ENCODE data around the gene ARID1B.

Gene ARID1B

DNA sequence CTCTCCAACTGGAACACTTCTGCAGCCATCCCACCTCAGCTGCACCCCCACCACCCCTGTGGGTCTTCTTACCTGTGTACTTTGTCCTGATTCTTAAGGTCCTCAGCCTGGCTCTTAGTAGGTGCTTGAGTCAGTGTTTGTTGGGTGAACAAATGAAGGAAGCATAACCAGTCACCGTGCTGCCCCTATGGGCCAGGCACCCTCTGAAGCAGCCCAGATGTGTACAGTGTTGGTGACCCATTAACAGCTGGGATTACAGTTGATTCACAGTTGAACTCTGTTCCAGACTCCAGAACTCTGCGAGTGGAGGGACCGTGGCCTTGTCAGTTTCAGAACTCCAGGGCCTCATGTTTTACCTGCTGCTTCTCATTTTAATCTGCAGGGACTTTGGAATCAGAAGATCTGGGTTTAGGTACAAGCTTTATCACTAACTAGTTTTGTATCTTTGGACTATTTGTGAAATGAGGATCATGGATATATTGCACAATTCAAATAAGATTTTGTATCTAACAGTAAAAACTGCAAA lies 342.4 kb downstream of the ARID1B start:
- H3K27ac ChIP-seq (ENCODE audit: low read depth, low read length): no peak overlapping the region
- no peak overlapping the region for H4K8ac ChIP-seq (ENCODE audit: low read depth, low read length)
- H3K14ac ChIP-seq (ENCODE audit: low read length): no peak overlapping the region
- H3K36me3 ChIP-seq (ENCODE audit: control insufficient read depth in 1 of 2, insufficient read depth in 2 of 2, low read length in 2 of 2): peaks cover 2 to 6% of the 10 kb centered on the region in 2 experiments
- H2BK5ac ChIP-seq (ENCODE audit: low read depth, low read length, poor library complexity): no peak overlapping the region
- no peak overlapping the region for H3K18ac ChIP-seq (ENCODE audit: low read length)
- no peak overlapping the region for H4K12ac ChIP-seq (ENCODE audit: low read depth, low read length)
- no CpG with 5 or more reads among the region's 3 CpGs for WGBS (ENCODE audit: extremely low coverage, insufficient coverage, insufficient read length)
- H2BK12ac ChIP-seq (ENCODE audit: low read length): no peak overlapping the region
- peaks cover 2% of the 10 kb centered on the region for H3K79me1 ChIP-seq (ENCODE audit: low read length)
- H3K4ac ChIP-seq (ENCODE audit: low read depth, low read length): no peak overlapping the region
- no peak overlapping the region for H3K4me3 ChIP-seq (ENCODE audit: low read depth, low read length)
- no peak overlapping the region for H4K91ac ChIP-seq (ENCODE audit: low read depth, low read length)
- no peak overlapping the region for H3K9ac ChIP-seq (ENCODE audit: low read length)
- H2AFZ ChIP-seq (ENCODE audit: insufficient read depth, low read length, poor library complexity): no peak overlapping the region
- H3K4me1 ChIP-seq (ENCODE audit: control insufficient read depth in 1 of 2, insufficient read depth in 2 of 2, low read length in 2 of 2): peaks cover 0 to 7% of the 10 kb centered on the region in 2 experiments
- H2AK5ac ChIP-seq (ENCODE audit: low read length): no peak overlapping the region
- no peak overlapping the region for H2BK120ac ChIP-seq (ENCODE audit: insufficient read depth, low read length, poor library complexity)
- no peak overlapping the region for H3K4me2 ChIP-seq (ENCODE audit: low read length)
- no peak overlapping the region for H3K23ac ChIP-seq (ENCODE audit: low read length)
- no peaks in the 10 kb centered on the region for H3K79me2 ChIP-seq (ENCODE audit: control insufficient read depth, insufficient read depth, low read length, poor library complexity)
- DNase-seq: no peak
- H3K9me3 ChIP-seq (ENCODE audit: insufficient read depth, low read depth, low read length): no peaks in the 10 kb centered on the region
- H3K27me3 ChIP-seq (ENCODE audit: insufficient read depth, low read length): no peaks in the 10 kb centered on the region

DNA sequence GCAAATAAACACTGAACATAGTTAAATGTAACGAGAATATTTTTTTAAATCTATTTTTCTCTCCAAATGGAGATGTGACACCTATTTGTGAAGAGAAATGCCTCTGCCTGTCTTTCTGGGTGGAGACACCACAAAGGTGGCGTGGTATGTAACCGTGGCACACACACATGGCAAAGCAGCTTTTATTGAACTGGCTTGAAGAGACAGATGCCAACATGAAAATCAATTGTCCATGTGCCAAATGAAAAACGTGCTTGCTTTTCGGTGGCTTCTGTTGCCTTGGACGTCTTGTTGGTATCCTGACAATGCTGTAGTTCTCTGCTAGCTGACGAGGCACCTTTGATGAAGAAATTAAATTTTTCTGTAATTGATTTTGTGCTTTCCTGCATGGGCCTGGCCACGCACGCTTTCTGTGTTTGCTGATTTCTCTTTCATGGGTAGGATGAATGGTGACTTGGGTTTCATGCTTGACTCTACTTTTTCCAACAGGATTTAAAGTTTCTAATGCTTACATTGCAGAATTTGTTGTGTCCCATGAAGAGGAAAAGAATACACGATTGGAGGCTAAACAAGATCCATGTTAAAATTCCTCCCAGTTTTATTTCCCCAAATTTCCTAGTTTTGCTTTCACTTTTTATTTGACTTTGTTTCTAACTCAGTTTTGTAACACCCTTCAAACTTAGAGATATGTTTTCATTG lies 343.5 kb downstream of the ARID1B start:
- peaks cover 8% of the 10 kb centered on the region for H3K79me1 ChIP-seq (ENCODE audit: low read length)
- no peak overlapping the region for H2AK5ac ChIP-seq (ENCODE audit: low read length)
- no peak overlapping the region for H3K23ac ChIP-seq (ENCODE audit: low read length)
- H3K4me2 ChIP-seq (ENCODE audit: low read length): no peak overlapping the region
- DNase-seq: no peak
- H2AFZ ChIP-seq (ENCODE audit: insufficient read depth, low read length, poor library complexity): no peak overlapping the region
- no peak overlapping the region for H3K9ac ChIP-seq (ENCODE audit: low read length)
- no peak overlapping the region for H4K91ac ChIP-seq (ENCODE audit: low read depth, low read length)
- H2BK5ac ChIP-seq (ENCODE audit: low read depth, low read length, poor library complexity): no peak overlapping the region
- no peak overlapping the region for H2BK12ac ChIP-seq (ENCODE audit: low read length)
- H3K36me3 ChIP-seq (ENCODE audit: control insufficient read depth in 1 of 2, insufficient read depth in 2 of 2, low read length in 2 of 2): peaks cover 2 to 4% of the 10 kb centered on the region in 2 experiments
- H3K79me2 ChIP-seq (ENCODE audit: control insufficient read depth, insufficient read depth, low read length, poor library complexity): no peaks in the 10 kb centered on the region
- no peak overlapping the region for H3K18ac ChIP-seq (ENCODE audit: low read length)
- no peak overlapping the region for H3K14ac ChIP-seq (ENCODE audit: low read length)
- WGBS (ENCODE audit: extremely low coverage, insufficient coverage, insufficient read length): no CpG with 5 or more reads among the region's 10 CpGs
- no peaks in the 10 kb centered on the region for H3K9me3 ChIP-seq (ENCODE audit: insufficient read depth, low read depth, low read length)
- H2BK120ac ChIP-seq (ENCODE audit: insufficient read depth, low read length, poor library complexity): no peak overlapping the region
- H3K27ac ChIP-seq (ENCODE audit: low read depth, low read length): no peak overlapping the region
- peaks cover 9 to 15% of the 10 kb centered on the region in 2 experiments for H3K4me1 ChIP-seq (ENCODE audit: control insufficient read depth in 1 of 2, insufficient read depth in 2 of 2, low read length in 2 of 2)
- H3K27me3 ChIP-seq (ENCODE audit: insufficient read depth, low read length): no peaks in the 10 kb centered on the region
- no peak overlapping the region for H3K4ac ChIP-seq (ENCODE audit: low read depth, low read length)
- no peak overlapping the region for H4K12ac ChIP-seq (ENCODE audit: low read depth, low read length)
- H4K8ac ChIP-seq (ENCODE audit: low read depth, low read length): no peak overlapping the region
- H3K4me3 ChIP-seq (ENCODE audit: low read depth, low read length): no peak overlapping the region

DNA sequence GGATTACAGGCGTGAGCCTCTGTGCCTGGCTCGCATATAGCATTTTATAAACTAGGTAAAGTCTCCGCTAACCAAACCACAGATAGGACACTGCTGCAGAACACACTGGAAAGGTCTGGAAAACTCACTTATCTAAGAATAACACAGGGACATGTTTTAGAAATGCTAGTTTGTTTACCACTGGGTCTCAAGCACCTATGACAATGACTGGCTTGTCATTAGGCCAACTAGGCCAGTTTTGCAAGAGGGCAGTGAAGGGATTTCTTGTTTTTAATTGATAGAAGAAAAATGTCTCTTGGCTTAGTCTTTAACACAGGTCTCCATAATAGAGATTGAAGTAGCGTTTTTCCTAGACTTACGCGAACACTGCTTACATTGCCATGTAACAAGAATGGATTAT lies 344.7 kb downstream of the ARID1B start:
- no peak overlapping the region for H3K14ac ChIP-seq (ENCODE audit: low read length)

DNA sequence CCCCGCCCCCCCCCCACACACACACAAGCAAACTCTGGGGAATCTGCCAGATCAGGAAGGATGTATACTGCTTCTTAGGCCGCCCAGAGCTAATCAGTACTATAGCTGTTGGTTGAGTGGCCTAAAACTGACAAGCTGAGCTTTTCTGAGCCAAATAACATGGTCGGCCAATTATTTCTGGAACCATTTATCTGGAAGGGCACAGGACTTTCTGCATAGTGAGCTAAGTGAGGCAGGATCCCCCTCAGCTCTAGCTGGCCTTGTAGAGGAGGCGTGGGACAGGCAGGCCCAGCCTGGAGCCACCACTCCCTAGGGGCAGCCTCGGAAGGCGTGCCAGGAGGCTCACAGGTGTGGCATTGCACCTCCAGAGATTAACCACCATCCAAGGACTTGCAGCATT lies 346.1 kb downstream of the ARID1B start:
- Histone ChIP-seq H3K27ac (ENCODE audit: low read depth, low read length) (no peak overlapping the region), H2BK12ac (ENCODE audit: low read length) (peak overlapping the region; percentile 52), H2BK5ac (ENCODE audit: low read depth, low read length, poor library complexity) (no peak overlapping the region), H4K12ac (ENCODE audit: low read depth, low read length) (no peak overlapping the region), H3K4me3 (ENCODE audit: low read depth, low read length) (no peak overlapping the region), H2AK5ac (ENCODE audit: low read length) (peak overlapping the region; percentile 19), H3K36me3 (ENCODE audit: control insufficient read depth in 1 of 2, insufficient read depth in 2 of 2, low read length in 2 of 2) (peaks cover 2 to 4% of the 10 kb centered on the region in 2 experiments), H3K9me3 (ENCODE audit: insufficient read depth, low read depth, low read length) (no peaks in the 10 kb centered on the region), H3K79me1 (ENCODE audit: low read length) (peaks cover 15% of the 10 kb centered on the region), H3K4ac (ENCODE audit: low read depth, low read length) (peak overlapping the region; percentile 33), H3K18ac (ENCODE audit: low read length) (peak overlapping the region; percentile 86), H2BK120ac (ENCODE audit: insufficient read depth, low read length, poor library complexity) (no peak overlapping the region), H4K91ac (ENCODE audit: low read depth, low read length) (peak overlapping the region; percentile 11), H3K9ac (ENCODE audit: low read length) (no peak overlapping the region), H3K4me1 (ENCODE audit: control insufficient read depth in 1 of 2, insufficient read depth in 2 of 2, low read length in 2 of 2) (peaks cover 12 to 18% of the 10 kb centered on the region in 2 experiments), H3K14ac (ENCODE audit: low read length) (no peak overlapping the region), H3K23ac (ENCODE audit: low read length) (no peak overlapping the region), H2AFZ (ENCODE audit: insufficient read depth, low read length, poor library complexity) (peak overlapping the region; percentile 45), H4K8ac (ENCODE audit: low read depth, low read length) (no peak overlapping the region), H3K79me2 (ENCODE audit: control insufficient read depth, insufficient read depth, low read length, poor library complexity) (no peaks in the 10 kb centered on the region), H3K4me2 (ENCODE audit: low read length) (no peak overlapping the region), H3K27me3 (ENCODE audit: insufficient read depth, low read length) (no peaks in the 10 kb centered on the region)
- no CpG with 5 or more reads among the region's 6 CpGs for WGBS (ENCODE audit: extremely low coverage, insufficient coverage, insufficient read length)
- no peak for DNase-seq

More for the DNA sequence above, 344.7 kb downstream of the ARID1B start:
- Histone ChIP-seq H2BK12ac (ENCODE audit: low read length) (no peak overlapping the region), H2BK5ac (ENCODE audit: low read depth, low read length, poor library complexity) (no peak overlapping the region), H3K4me3 (ENCODE audit: low read depth, low read length) (no peak overlapping the region), H3K36me3 (ENCODE audit: control insufficient read depth in 1 of 2, insufficient read depth in 2 of 2, low read length in 2 of 2) (peaks cover 2 to 4% of the 10 kb centered on the region in 2 experiments), H4K91ac (ENCODE audit: low read depth, low read length) (no peak overlapping the region), H2BK120ac (ENCODE audit: insufficient read depth, low read length, poor library complexity) (no peak overlapping the region), H3K79me2 (ENCODE audit: control insufficient read depth, insufficient read depth, low read length, poor library complexity) (no peaks in the 10 kb centered on the region), H3K79me1 (ENCODE audit: low read length) (peaks cover 11% of the 10 kb centered on the region), H2AFZ (ENCODE audit: insufficient read depth, low read length, poor library complexity) (no peak overlapping the region), H3K4ac (ENCODE audit: low read depth, low read length) (no peak overlapping the region), H3K27me3 (ENCODE audit: insufficient read depth, low read length) (no peaks in the 10 kb centered on the region), H3K27ac (ENCODE audit: low read depth, low read length) (no peak overlapping the region), H3K23ac (ENCODE audit: low read length) (no peak overlapping the region), H3K4me2 (ENCODE audit: low read length) (no peak overlapping the region), H2AK5ac (ENCODE audit: low read length) (no peak overlapping the region), H4K8ac (ENCODE audit: low read depth, low read length) (no peak overlapping the region), H3K9ac (ENCODE audit: low read length) (no peak overlapping the region), H4K12ac (ENCODE audit: low read depth, low read length) (no peak overlapping the region), H3K4me1 (ENCODE audit: control insufficient read depth in 1 of 2, insufficient read depth in 2 of 2, low read length in 2 of 2) (peaks cover 9 to 16% of the 10 kb centered on the region in 2 experiments), H3K18ac (ENCODE audit: low read length) (no peak overlapping the region), H3K9me3 (ENCODE audit: insufficient read depth, low read depth, low read length) (no peaks in the 10 kb centered on the region)
- WGBS (ENCODE audit: extremely low coverage, insufficient coverage, insufficient read length): no CpG with 5 or more reads among the region's 6 CpGs
- no peak for DNase-seq

Data from trophoblast cell (in vitro differentiated cells and primary cell).